Measurements from ENCODE around the gene GKN2.
"Not testable (repeated sequence)": the region's sequence is repeated elsewhere in the genome, so short reads cannot be mapped to it uniquely, and the experiment has no call there.

The GKN2 gene

GRCh38 chr2:68918497-68918896 lies 34.2 kb downstream of the GKN2 start:
- no peak for DNase-seq (ENCODE audit: low spot score)

- no peak for DNase-seq (ENCODE audit: low spot score)
These were observed 35.5 kb downstream of the GKN2 start for GRCh38 chr2:68917034-68917718.

- DNase-seq (ENCODE audit: low spot score) = no peak
These were observed 36.5 kb downstream of the GKN2 start for GRCh38 chr2:68916226-68916625.

- no peak for DNase-seq (ENCODE audit: low spot score)
These were observed 37.3 kb downstream of the GKN2 start for GRCh38 chr2:68915393-68915792.

- DNase-seq (ENCODE audit: low spot score) = no peak
These were observed 39.3 kb downstream of the GKN2 start for GRCh38 chr2:68913359-68913758.

- no peak for DNase-seq (ENCODE audit: low spot score)
These were observed 40.0 kb downstream of the GKN2 start for GRCh38 chr2:68912732-68913131.

- DNase-seq (ENCODE audit: low spot score) = no peak
These were observed 40.6 kb downstream of the GKN2 start for GRCh38 chr2:68912111-68912510.

GRCh38 chr2:68911709-68912108 lies 41.0 kb downstream of the GKN2 start:
- DNase-seq (ENCODE audit: low spot score) = no peak

GRCh38 chr2:68911246-68911645 lies 41.4 kb downstream of the GKN2 start:
- no peak for DNase-seq (ENCODE audit: low spot score)

- peak; percentile 79 for DNase-seq (ENCODE audit: low spot score)
These were observed 42.7 kb downstream of the GKN2 start for GRCh38 chr2:68909793-68910674.

- DNase-seq (ENCODE audit: low spot score) = peak; percentile 90
These were observed 44.2 kb downstream of the GKN2 start for GRCh38 chr2:68908392-68908970.

GRCh38 chr2:68907920-68908253 lies 44.8 kb downstream of the GKN2 start:
- no peak for DNase-seq (ENCODE audit: low spot score)

- no peak for DNase-seq (ENCODE audit: low spot score)
These were observed 45.3 kb downstream of the GKN2 start for GRCh38 chr2:68907232-68907919.

- DNase-seq (ENCODE audit: low spot score) = no peak
These were observed 46.0 kb downstream of the GKN2 start for GRCh38 chr2:68906716-68907115.

- no peak for DNase-seq (ENCODE audit: low spot score)
These were observed 47.6 kb downstream of the GKN2 start for GRCh38 chr2:68905116-68905515.

GRCh38 chr2:68901561-68901960 lies 51.1 kb downstream of the GKN2 start:
- no peak for DNase-seq (ENCODE audit: low spot score)

- DNase-seq (ENCODE audit: low spot score) = no peak
These were observed 51.5 kb downstream of the GKN2 start for GRCh38 chr2:68901199-68901514.

GRCh38 chr2:68900496-68901198 lies 52.0 kb downstream of the GKN2 start:
- no peak for DNase-seq (ENCODE audit: low spot score)

- DNase-seq (ENCODE audit: low spot score) = not testable (repeated sequence)
These were observed 56.7 kb downstream of the GKN2 start for GRCh38 chr2:68895981-68896380.
